ENCODE data around the gene CCNQ.
"Not testable (repeated sequence)": the region's sequence is repeated elsewhere in the genome, so short reads cannot be mapped to it uniquely, and the experiment has no call there.

The CCNQ gene

GRCh38 chrX:153623310-153624029, 24.5 kb upstream of the CCNQ start:
- no peak for DNase-seq (ENCODE audit: low spot score)

- no peak for DNase-seq (ENCODE audit: low spot score)
These were observed 23.8 kb upstream of the CCNQ start for GRCh38 chrX:153622661-153623309.

- no peak for DNase-seq (ENCODE audit: low spot score)
These were observed 23.1 kb upstream of the CCNQ start for GRCh38 chrX:153621949-153622598.

- DNase-seq (ENCODE audit: low spot score): no peak
These were observed 21.6 kb upstream of the CCNQ start for GRCh38 chrX:153620576-153620975.

GRCh38 chrX:153614818-153615217, 15.9 kb upstream of the CCNQ start:
- DNase-seq (ENCODE audit: low spot score): no peak

- no peak for DNase-seq (ENCODE audit: low spot score)
These were observed 13.5 kb upstream of the CCNQ start for GRCh38 chrX:153612413-153612812.

GRCh38 chrX:153611298-153612095, 12.6 kb upstream of the CCNQ start:
- no peak for DNase-seq (ENCODE audit: low spot score)

- no peak for DNase-seq (ENCODE audit: low spot score)
These were observed 11.9 kb upstream of the CCNQ start for GRCh38 chrX:153610836-153611213.

- peak; percentile 77 for DNase-seq (ENCODE audit: low spot score)
These were observed 11.2 kb upstream of the CCNQ start for GRCh38 chrX:153609917-153610835.

GRCh38 chrX:153608806-153609205, 9.9 kb upstream of the CCNQ start:
- no peak for DNase-seq (ENCODE audit: low spot score)

- DNase-seq (ENCODE audit: low spot score): no peak
These were observed 9.4 kb upstream of the CCNQ start for GRCh38 chrX:153608376-153608775.

GRCh38 chrX:153606503-153606902, 7.6 kb upstream of the CCNQ start:
- no peak for DNase-seq (ENCODE audit: low spot score)

- DNase-seq (ENCODE audit: low spot score): not testable (repeated sequence)
These were observed 5.9 kb upstream of the CCNQ start for GRCh38 chrX:153604666-153605380.

- no peak for DNase-seq (ENCODE audit: low spot score)
These were observed 4.3 kb upstream of the CCNQ start for GRCh38 chrX:153603131-153603656.

GRCh38 chrX:153602601-153603000, 3.7 kb upstream of the CCNQ start:
- no peak for DNase-seq (ENCODE audit: low spot score)

- DNase-seq (ENCODE audit: low spot score): no peak
These were observed 2.7 kb upstream of the CCNQ start for GRCh38 chrX:153601511-153602110.

- DNase-seq (ENCODE audit: low spot score): no peak
These were observed 2.0 kb upstream of the CCNQ start for GRCh38 chrX:153600921-153601320.

GRCh38 chrX:153600032-153600373, 1.1 kb upstream of the CCNQ start:
- no peak for DNase-seq (ENCODE audit: low spot score)

- peak; percentile 89 for DNase-seq (ENCODE audit: low spot score)
These were observed 473 bp upstream of the CCNQ start for GRCh38 chrX:153599192-153600031.
